HG03469 (cell line): ENCODE data around the gene TRAF3.

Experiments used
- ATAC-seq: cut with Tn5 transposase; IDR thresholded peaks from one replicate; pipeline ENCODE4 v1.9.1; 2021; ENCODE audit warnings: mild to moderate bottlenecking, moderate library complexity, moderate number of reproducible peaks; ENCODE audit not compliant: unreplicated experiment

The TRAF3 gene

GRCh38 chr14:102931580-102932285, 154.5 kb downstream of the TRAF3 start:
- no peak for ATAC-seq

- no peak for ATAC-seq
Observed at GRCh38 chr14:102932484-102933248, 155.4 kb downstream of the TRAF3 start.

- no peak for ATAC-seq
Observed at GRCh38 chr14:102933618-102934231, 156.5 kb downstream of the TRAF3 start.

- no peak for ATAC-seq
Observed at GRCh38 chr14:102935756-102936155, 158.5 kb downstream of the TRAF3 start.

GRCh38 chr14:102937331-102938175, 160.3 kb downstream of the TRAF3 start:
- ATAC-seq = no peak

GRCh38 chr14:102938191-102938590, 160.9 kb downstream of the TRAF3 start:
- ATAC-seq = no peak

- no peak for ATAC-seq
Observed at GRCh38 chr14:102939329-102939728, 162.1 kb downstream of the TRAF3 start.

- ATAC-seq = no peak
Observed at GRCh38 chr14:102939820-102940561, 162.7 kb downstream of the TRAF3 start.

GRCh38 chr14:102940729-102941362, 163.6 kb downstream of the TRAF3 start:
- no peak for ATAC-seq

GRCh38 chr14:102941419-102942011, 164.3 kb downstream of the TRAF3 start:
- ATAC-seq = no peak

- no peak for ATAC-seq
Observed at GRCh38 chr14:102942069-102942468, 164.8 kb downstream of the TRAF3 start.

GRCh38 chr14:102943454-102943853, 166.2 kb downstream of the TRAF3 start:
- no peak for ATAC-seq

- ATAC-seq = no peak
Observed at GRCh38 chr14:102943979-102944378, 166.7 kb downstream of the TRAF3 start.

- ATAC-seq = no peak
Observed at GRCh38 chr14:102944448-102945330, 167.4 kb downstream of the TRAF3 start.

GRCh38 chr14:102945346-102946130, 168.3 kb downstream of the TRAF3 start:
- ATAC-seq = no peak

- no peak for ATAC-seq
Observed at GRCh38 chr14:102947321-102948103, 170.3 kb downstream of the TRAF3 start.

- no peak for ATAC-seq
Observed at GRCh38 chr14:102948698-102949061, 171.4 kb downstream of the TRAF3 start.
